Activated CD8-positive, alpha-beta memory T cell treated with anti-CD3 and anti-CD28 coated beads, Interleukin-2, amount 50 U/mL, for 1 hour (primary cell): Measurements from ENCODE around the gene SCYGR4.
"Not testable (repeated sequence)": the region's sequence is repeated elsewhere in the genome, so short reads cannot be mapped to it uniquely, and the experiment has no call there.

Experiments used
- DNase-seq: peaks from one replicate; pipeline ENCODE4 v3.0.0-alpha.2; 2020; ENCODE audit errors: extremely low read depth

SCYGR4 gene, protein sequence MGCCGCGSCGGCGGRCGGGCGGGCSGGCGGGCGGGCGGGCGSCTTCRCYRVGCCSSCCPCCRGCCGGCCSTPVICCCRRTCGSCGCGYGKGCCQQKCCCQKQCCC

DNA sequence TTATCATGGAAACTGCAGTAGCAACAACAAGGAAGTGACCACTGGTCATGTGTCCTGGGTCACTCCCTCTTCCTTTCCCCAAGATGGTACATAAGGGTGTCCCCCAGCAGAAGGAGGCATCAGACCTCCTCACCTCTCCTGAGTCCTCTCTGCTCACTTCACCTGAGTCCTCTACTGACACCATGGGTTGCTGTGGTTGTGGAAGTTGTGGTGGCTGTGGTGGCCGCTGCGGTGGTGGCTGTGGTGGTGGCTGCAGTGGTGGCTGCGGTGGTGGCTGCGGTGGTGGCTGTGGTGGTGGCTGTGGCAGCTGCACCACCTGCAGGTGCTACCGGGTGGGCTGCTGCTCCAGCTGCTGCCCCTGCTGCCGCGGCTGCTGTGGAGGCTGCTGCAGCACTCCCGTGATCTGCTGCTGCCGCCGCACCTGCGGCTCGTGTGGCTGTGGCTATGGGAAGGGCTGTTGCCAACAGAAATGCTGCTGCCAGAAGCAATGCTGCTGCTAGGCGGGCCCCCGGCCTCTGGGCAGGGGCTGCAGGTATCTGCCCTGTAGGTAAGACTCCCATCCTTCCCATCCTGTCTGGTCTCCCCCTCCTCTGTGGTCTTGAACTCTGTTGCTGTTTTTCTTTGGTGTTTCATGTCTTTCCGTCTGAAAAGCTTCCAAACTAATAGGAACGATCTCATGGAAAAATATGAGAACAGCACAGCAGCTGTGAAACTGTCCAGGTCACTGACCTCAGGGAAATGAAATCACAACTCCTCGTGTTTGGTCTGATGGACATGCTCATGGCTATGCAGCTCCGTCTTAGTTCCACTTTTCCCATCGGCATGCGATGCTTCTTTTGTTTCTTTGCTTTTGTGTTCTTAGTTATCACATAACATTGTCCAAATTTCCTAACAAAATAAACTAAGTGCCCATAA, at the start of gene SCYGR4:
Gene SCYGR4, plus strand, starts transcription at position 183 of the 915 bp plus-strand sequence. Its CDS starts 0 bp downstream, at position 183.
- no peak for DNase-seq

DNA sequence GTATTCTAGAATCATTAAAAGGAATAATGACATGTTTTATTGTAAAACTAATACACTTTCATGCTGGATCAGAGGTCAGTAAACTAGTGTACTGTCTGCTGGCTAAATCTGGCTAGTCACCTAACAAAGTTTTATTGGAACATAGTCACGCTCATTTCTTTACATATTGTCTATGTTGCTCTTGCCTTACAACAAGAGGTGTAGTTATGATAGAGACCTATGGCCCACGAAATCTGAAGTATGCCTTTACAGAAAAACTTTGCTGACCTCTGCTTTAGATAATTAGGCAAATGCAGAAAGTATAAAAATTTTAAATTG, 48.5 kb upstream of the SCYGR4 start:
- no peak for DNase-seq

DNA sequence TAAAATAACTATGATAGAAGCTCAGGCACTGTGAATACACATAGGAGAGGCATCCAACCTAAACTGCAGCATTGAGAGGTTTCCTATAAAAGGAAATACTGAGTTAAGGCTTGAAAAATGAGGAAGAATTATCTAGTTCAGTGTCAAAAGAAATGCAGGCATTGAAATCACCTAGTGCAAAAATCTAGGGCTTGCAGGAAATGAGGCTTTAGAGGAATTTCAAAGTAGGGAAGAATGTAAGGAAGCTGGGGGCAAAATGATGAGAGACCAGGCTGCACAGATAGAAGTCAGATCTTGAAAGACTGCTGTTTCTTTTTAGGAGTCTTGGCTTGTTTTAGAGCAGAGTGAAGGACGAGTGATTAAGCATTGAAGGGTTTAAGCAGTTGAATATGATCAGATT, 46.7 kb upstream of the SCYGR4 start:
- DNase-seq = no peak

DNA sequence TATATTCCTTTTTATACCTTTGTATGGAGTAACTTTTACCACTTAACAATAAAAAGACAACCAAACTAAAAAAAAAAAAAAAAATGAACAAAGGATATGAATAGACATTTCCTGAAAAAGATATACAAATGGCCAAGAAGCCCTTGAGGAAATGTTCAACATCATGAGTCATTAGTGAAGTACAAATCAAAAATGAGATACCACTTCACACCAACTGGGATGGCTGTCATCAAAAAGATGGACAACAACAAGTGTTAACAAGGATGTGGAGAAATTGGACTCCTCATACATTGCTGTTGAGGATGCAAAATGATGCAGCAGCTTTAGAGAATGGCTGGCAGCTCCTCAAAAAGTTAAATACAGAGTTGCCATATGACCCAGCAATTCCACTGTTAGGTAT, 41.2 kb upstream of the SCYGR4 start:
- no peak for DNase-seq

DNA sequence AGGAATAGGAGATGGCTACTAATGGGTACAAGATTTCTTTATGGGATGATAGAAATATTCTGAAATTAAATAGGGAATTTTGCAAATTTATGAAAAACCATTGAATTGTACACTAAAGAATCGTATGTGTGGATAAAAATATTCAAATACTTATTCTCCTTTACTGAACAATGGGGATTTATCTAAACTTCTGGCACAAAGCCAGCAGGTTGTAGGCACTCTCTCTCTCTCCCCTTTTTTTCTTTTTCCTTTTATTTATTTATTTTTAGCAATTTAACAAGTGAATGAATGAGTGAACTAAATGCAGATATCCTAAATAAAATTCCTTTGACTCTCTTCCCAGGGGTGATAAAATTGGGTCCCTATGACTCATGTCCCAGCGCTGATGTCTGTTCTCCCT, 40.5 kb upstream of the SCYGR4 start:
- no peak for DNase-seq

DNA sequence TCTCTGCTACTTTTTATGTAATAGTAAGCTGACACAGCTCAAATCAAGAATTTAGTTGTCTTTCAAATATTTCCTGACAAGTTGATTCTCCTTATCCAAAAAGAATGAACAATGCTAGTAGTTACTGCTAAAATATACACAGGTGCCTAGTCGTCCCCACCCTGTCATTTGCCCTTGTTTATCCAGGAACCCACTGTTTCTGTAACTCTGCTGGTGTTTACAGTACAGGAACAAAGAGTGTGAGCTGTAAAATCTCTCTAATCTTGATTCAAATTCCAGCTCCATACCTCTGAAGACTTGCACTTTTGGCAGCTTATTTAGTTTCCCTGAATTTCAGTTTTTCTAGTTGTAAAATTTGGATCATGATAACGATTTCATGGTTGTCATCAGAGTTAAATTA, 39.7 kb upstream of the SCYGR4 start:
- DNase-seq = no peak

DNA sequence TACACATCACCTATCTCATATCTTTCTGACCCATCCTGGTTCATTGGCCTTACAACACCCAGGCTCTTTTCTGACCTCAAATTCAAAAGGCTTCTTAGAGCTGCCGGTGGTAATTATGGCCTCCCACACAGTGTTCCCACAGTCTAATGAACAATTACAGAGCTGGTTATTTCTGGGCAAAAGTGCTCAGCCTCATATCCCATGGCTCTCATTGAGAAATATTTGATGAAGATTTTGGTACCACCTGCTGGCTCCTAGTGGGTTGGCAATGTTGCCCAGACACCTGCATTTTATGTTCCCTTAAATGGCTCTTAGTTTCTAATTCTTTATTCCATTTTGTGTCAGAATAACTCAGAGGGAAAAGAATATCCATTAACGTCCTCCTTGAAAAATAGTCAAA, 38.7 kb upstream of the SCYGR4 start:
- no peak for DNase-seq

DNA sequence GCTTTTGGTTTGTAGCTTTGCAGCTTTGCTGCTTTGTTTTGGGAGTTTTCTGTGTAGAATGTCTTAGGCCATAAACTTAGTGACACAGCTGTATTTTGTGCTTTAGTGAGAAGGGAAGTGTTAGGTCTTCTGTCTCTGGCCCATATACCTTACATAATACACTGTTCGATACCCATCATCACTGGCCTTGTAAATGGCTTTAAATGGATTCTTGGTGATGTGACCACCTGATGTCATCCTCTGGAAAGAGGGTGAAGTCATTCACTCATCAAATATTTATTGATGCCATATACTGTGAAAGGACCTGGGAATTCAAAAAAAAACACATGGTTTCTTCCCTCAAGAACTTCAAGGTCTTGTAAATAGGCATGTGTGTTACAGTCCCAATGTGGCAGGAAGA, 37.5 kb upstream of the SCYGR4 start:
- DNase-seq = no peak

DNA sequence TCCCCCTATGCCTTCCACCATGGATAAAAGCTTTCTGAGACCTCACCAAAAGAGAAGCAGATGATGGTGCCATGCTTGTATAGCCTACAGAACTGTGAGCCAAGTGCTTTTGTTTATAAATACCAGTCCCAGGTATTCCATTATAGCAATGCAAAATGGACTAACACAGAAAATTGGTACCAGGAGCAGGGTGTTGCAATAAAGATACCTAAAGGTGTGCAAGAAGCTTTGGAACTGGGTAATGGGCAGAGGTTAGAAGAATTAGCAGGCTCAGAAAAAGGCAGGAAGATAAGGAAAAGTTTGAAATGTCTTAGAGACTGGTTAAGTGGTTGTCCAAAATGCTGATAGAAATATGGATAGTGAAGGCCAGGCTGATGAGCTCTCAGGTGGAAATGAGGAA, 34.9 kb upstream of the SCYGR4 start:
- DNase-seq = no peak

DNA sequence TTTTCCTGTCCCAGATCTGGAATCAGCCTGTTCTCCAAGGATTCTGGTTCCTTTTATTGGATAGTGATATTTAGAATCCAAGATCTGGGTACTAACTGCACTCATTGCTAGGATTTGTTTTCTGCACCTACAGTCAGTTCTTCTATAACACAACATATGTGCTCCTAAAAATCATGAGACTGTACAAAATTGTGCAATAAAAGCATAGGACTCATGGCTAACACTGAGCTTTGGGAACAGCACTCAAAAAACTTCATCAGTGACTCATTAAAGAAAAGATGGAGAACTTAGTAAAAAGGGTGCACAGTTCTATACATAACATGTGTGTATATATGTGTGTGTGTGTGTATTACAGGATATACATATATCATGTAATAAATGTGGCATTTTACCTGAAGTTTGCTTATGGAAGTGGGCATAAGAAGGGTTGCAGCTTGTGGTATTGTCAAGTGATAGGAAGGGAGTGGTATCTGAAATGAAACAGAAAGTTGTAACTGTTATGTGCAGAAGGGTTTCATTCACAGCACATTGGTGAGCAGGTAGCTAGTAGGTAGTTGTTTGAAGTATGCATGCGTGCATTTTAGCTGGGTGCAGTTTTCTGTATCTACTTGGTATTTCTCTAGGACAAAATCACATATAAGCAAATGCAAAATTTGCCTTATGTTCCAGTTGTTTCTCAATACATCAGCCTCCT, 24.5 kb upstream of the SCYGR4 start:
- no peak for DNase-seq

DNA sequence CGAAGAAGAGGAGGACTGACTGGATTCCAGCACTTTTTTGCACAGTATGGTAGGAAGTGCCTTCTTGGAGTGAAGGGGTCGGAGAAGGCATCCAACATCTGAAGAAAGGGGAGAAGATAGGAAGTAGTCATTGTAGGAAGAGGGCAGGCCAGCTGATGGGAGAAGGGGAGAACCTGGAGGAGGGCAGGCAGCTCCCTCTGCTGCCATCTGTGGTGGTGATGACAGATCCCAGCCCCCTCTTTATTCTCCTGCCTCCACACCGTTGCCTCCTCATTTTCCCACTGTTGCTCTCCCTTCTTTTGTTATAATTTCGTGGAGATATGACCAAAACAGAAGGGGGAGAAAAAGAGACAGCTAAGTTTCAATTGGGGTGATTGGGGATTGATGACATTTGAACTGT, 21.5 kb upstream of the SCYGR4 start:
- no peak for DNase-seq

DNA sequence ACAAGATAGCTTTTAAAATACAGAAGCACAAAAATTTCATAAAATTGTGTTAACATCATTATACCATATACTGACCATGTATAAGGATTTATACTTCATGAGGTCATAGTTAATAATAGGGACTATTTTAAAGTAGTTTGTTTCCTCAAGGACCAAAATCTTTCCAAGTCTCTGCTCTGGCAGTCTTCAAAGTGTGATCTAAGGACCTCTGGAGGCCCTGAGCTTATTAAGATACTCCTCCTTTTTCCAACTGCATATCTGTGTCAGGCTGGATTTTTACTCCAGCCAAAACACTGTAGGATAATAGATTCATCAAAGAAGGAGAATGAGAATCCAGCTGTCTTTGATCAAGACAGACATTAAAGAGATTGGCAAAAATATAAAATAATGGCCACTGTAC, 20.3 kb upstream of the SCYGR4 start:
- no peak for DNase-seq

DNA sequence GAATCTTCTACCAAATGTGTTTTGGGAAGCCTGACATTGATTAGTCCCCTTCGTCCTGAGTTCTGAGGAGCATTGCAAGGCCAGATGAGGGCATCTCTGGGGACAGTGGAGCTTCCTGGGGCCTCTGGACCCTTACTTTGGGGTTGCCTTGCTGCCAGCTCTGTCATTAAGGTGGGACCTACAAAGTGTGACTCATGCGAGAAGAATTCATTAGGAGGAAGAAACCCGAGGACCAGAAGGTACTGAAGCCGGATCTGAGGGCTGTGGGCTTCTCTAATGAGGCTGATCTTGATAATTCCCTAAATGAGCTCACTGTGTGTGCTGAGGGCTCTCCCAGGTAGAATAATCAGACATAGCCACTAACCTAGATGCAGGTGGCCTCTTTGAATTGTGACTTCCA, 19.3 kb upstream of the SCYGR4 start:
- DNase-seq = no peak

DNA sequence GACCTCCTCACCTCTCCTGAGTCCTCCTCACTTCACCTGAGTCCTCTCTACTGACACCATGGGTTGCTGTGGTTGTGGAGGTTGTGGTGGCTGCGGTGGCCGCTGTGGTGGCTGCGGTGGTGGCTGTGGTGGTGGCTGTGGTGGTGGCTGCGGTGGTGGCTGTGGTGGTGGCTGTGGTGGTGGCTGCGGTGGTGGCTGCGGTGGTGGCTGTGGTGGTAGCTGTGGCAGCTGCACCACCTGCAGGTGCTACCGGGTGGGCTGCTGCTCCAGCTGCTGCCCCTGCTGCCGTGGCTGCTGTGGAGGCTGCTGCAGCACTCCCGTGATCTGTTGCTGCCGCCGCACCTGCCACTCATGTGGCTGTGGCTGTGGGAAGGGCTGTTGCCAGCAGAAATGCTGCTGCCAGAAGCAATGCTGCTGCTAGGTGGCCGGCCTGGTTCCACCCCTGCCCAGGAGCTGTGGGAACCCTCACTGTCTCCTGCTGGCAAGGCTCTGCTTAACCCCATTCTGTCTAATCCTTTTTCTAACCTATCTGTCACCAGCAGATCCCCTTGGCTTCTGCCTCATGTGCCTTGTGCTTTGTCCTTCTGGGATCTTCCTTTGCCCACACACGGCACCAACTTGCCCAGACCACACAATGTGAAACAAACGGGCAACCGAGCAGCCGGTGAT, 18.3 kb upstream of the SCYGR4 start, which contains the start of gene SCYGR2:
Gene SCYGR2, plus strand, starts transcription at position 59 of the 669 bp plus-strand sequence. Its CDS starts 0 bp downstream, at position 59.
- not testable (repeated sequence) for DNase-seq

DNA sequence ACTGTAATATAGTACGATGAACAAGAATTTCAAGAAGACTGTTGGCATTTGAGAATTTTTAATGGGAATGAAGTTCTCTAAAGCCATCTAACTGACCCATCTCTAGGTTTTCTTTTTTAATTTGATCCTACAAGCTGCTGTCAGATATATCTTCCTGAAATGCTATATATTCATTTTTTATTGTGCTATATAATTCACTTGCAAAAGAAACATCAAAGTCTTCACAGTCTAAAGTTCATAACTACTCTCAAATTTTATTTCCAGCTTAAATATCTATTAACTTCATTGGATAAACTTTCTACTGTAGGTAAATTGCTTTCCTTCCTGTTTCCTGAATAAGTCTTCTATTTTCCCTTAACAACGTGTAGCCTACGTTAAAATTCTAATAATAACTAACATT, 14.9 kb upstream of the SCYGR4 start:
- no peak for DNase-seq

DNA sequence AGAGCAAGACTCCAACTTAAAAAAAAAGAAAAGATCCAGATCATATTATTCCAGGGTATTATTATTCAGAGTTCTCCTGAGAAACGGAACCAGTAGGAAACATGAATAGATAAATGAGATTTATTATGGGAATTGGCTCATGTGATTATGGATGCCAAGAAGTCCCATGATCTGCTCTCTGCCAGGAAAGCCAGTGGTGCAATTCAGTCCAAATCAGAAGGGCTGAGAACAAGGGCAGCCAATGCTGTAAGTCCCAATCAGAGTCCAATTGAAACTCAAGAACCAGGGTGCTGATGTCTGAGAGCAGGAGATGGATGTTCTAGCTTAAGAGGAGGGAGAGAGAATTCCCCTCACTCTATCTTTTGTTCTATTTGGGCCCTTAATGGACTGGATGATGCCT, 10.8 kb upstream of the SCYGR4 start:
- no peak for DNase-seq

DNA sequence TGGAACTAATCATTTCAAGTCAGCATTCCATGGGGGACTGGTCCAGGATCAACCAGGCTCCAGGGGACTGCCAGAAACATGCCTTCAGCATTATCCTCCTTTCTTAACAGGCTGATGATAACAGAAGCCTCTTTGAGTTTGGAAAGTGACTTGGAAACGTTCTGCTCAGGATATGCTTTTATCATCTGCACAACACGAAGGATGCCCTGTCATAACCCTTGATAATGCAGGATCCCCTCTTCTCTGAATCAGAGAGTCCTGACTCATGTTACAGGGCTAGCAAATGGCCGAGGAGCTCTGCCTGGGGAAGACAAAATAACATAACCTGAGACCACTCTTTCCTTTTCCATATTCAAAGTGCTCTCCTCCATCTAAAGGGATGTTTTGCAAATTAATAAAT, 9.4 kb upstream of the SCYGR4 start:
- no peak for DNase-seq

DNA sequence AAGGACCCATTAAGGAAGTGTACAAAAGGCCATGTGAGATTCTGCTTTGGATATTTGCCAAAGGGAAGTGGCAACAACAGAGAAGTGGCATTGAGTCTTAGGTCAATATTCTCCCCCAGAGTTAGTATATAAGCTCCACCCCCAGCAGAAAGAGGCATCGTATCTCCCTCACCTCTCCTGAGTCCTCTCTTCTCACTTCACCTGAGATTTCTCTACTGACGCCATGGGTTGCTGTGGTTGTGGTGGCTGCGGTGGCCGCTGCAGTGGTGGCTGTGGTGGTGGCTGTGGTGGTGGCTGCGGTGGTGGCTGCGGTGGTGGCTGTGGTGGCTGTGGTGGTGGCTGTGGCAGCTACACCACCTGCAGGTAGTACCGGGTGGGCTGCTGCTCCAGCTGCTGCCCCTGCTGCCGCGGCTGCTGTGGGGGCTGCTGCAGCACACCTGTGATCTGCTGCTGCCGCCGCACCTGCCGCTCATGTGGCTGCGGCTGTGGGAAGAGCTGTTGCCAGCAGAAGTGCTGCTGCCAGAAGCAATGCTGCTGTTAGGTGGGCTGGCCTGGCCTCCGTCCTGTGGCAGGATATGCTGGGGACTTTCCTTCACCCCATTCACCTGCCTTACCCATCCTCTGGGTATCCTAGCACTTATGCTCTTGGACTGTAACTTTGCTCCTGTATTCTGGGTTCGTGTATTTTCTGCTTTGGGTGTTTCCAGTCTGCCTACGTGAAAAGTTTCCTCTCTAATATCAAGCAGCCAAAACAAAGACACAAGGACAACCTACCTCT, 8.5 kb upstream of the SCYGR4 start:
- DNase-seq = no peak

DNA sequence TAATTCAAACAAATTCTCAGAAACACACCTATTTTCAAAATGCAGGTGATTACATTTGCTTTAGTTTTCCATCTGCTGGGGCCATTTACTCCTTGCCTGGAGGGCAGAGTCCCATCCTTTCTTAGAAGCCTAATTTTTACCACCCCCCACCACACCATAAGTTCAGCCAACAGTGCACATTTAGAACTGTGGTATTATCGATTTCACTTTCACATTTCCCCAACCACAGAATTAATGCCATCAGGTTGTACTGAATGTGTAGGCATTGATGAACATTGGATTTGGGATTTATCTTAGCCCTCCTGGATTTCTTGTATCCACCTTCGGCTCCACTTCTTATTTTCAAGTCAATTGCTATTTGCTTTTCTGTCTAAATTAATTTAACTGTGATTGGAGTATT, 7.2 kb upstream of the SCYGR4 start:
- DNase-seq = no peak

DNA sequence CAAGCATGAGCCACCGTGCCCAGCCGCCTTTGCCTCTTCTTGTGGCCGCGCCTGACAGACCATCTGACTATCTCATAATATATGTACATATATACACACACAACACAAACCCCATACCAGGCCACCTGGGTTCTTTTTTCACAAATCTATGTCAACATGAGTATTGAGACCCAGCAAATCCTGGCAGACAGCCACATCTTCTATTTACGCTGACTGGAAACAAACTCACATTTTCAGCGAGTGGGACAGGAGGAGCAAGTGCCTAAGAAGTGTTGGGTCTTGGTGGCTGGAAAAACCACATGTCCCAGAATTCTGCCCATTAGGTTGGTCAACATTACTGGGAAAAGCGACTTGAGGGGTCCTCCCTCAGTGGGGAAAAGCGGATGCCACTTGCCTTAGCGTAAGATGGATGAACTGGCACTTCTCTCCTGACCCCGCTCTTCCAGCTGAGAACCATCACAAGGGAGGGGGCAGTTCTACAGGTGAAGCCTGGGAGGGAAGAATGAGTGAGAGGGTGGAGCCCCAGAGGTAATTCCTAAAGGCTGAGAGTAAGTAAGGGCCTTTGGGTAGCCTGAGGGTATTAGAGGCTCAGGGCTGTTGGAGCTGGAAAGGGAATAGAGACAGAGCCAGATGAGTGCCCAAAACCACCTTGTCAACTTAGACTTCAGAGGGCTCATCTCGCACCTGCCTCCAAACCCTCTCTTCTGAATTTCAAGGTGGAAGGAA, 4.6 kb upstream of the SCYGR4 start:
- DNase-seq = no peak

DNA sequence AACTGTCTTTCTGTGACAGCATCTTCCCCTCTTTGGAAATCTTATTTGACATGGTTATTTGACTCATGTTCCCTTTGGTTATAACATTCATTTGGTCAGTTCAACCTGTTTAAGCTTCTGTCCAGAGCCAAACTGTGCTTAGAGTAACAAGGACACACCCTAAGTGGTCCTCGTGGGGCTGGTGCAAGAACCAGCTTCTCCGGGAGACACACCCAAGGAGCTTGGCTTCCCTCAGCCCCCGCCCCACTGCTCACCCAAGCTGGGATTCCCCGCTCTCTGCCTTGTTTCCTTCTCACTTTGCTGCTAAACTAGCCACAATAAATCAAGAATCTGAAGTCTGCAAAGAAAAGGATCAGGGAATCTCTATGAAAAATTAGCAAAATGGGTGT, 4.0 kb upstream of the SCYGR4 start:
- no peak for DNase-seq
